Measurements from ENCODE around the gene NES. TPM values are rescaled to one million over a fixed set of nuclear protein-coding genes. Genes with fewer than 3 reads are reported as not detected.

NES gene
- total RNA-seq, 1 experiment from 2014 or later = 8.4 TPM

DNA sequence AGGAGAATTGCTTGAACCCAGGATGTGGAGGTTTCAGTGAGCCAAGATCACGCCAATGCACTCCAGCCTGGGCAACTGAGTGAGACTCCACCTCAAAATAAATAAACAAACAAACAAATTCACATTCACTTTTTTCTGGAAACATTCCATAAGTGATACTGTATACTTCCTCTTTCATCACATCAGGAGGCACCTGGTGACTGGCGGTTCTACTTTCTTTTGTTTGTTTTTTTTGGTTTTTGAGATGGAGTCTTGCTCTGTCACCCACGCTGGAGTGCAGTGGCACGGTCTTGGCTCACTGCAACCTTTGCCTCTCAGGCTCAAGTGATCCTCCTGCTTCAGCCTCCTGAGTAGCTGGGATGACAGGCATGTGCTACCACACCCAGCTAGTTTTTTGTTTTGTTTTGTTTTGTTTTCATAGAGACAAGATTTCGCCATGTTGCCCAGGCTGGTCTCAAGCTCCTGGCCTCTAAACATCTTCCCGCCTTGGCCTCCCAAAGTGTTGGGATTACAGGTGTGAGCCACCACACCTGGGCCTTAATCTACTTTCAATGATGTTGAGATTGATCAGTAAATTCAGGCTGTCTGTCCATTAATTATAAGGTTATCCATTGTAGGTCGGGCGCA is 47.3 kb downstream of the NES start:
- no peak for DNase-seq (ENCODE audit: low read depth, low spot score)
- no peaks in the 10 kb centered on the region for H3K9me3 ChIP-seq (ENCODE audit: control insufficient read depth in 1 of 2, insufficient read depth in 1 of 2, low read depth in 1 of 2, low read length in 2 of 2)
- ChIA-PET RAD21 (ENCODE audit: low non-redundant PET in 1 of 2, low total read pairs in 2 of 2, uncharacterized antibody in 2 of 2, unreplicated experiment in 2 of 2) (no interaction called here), CTCF (interaction anchor here (1.2 to 5.5 kb wide), 3 partner anchors 10 to 76 kb away, joined by 3 to 33 read pairs (median 3); partner anchors contain the start of genes BCAN and NES), POLR2A (no interaction called here)
- no peak overlapping the region for H3K27ac ChIP-seq (ENCODE audit: low read depth, low read length)
- intact Hi-C loops (cut with micrococcal nuclease) = loop anchor here (10.0 kb wide), 1 partner anchor 295 kb away; the partner anchor contains the start of gene LRRC71
- H3K9me2 ChIP-seq (ENCODE audit: insufficient read depth) = no peaks in the 10 kb centered on the region
- no peaks in the 10 kb centered on the region for H3K27me3 ChIP-seq (ENCODE audit: insufficient read depth, low read length)
- no peak overlapping the region for H2AFZ ChIP-seq (ENCODE audit: low read depth, low read length, poor library complexity, severe bottlenecking)
- no TSS peak for BruUV-seq (replicated peaks)
- H3K4me1 ChIP-seq (ENCODE audit: control insufficient read depth in 1 of 2, insufficient read depth in 2 of 2, low read length in 2 of 2) = peaks cover 3 to 7% of the 10 kb centered on the region in 2 experiments; a peak in 2 of 4 replicates
- H3K4me2 ChIP-seq (ENCODE audit: low read length) = no peak overlapping the region
- no peaks in the 10 kb centered on the region for H3K36me3 ChIP-seq (ENCODE audit: control insufficient read depth in 1 of 2, insufficient read depth in 2 of 2, low read length in 2 of 2)
- TF ChIP-seq EZH2 (IDR thresholded peaks at IDR 0.05) (no peak), CTCF (IDR thresholded peaks at IDR 0.05 in 2 of 3, conservative IDR thresholded peaks at IDR 0.05 in 1 of 3; ENCODE audit: borderline replicate concordance in 1 of 3, insufficient read depth in 1 of 3, low read depth in 2 of 3, low read length in 2 of 3) (no peak), ZFX (IDR thresholded peaks at IDR 0.05) (no peak), FOSL1 (IDR thresholded peaks at IDR 0.05; ENCODE audit: low read depth) (no peak), JUND (IDR thresholded peaks at IDR 0.05) (no peak), CEBPB (IDR thresholded peaks at IDR 0.05; ENCODE audit: low read depth) (no peak), ELF1 (IDR thresholded peaks at IDR 0.05; ENCODE audit: borderline replicate concordance, low read depth) (no peak), SRF (IDR thresholded peaks at IDR 0.05; ENCODE audit: low read depth) (no peak), YY1 (IDR thresholded peaks at IDR 0.05; ENCODE audit: extremely low read depth, insufficient replicate concordance, low read depth, low read length) (no peak), POLR2A (IDR thresholded peaks at IDR 0.05; ENCODE audit: borderline replicate concordance, extremely low read depth, insufficient read depth, insufficient read length) (no peak), EGR1 (IDR thresholded peaks at IDR 0.05; ENCODE audit: low read depth) (no peak), EZH2phosphoT487 (IDR thresholded peaks at IDR 0.05; ENCODE audit: borderline replicate concordance) (no peak), POLR2AphosphoS5 (IDR thresholded peaks at IDR 0.05; ENCODE audit: low read depth, low read length) (no peak), ZBTB33 (IDR thresholded peaks at IDR 0.05; ENCODE audit: extremely low read depth, insufficient replicate concordance, low read length) (no peak), SIN3A (IDR thresholded peaks at IDR 0.05; ENCODE audit: low read depth) (no peak)
- TF ChIP-seq, protein P1, sequence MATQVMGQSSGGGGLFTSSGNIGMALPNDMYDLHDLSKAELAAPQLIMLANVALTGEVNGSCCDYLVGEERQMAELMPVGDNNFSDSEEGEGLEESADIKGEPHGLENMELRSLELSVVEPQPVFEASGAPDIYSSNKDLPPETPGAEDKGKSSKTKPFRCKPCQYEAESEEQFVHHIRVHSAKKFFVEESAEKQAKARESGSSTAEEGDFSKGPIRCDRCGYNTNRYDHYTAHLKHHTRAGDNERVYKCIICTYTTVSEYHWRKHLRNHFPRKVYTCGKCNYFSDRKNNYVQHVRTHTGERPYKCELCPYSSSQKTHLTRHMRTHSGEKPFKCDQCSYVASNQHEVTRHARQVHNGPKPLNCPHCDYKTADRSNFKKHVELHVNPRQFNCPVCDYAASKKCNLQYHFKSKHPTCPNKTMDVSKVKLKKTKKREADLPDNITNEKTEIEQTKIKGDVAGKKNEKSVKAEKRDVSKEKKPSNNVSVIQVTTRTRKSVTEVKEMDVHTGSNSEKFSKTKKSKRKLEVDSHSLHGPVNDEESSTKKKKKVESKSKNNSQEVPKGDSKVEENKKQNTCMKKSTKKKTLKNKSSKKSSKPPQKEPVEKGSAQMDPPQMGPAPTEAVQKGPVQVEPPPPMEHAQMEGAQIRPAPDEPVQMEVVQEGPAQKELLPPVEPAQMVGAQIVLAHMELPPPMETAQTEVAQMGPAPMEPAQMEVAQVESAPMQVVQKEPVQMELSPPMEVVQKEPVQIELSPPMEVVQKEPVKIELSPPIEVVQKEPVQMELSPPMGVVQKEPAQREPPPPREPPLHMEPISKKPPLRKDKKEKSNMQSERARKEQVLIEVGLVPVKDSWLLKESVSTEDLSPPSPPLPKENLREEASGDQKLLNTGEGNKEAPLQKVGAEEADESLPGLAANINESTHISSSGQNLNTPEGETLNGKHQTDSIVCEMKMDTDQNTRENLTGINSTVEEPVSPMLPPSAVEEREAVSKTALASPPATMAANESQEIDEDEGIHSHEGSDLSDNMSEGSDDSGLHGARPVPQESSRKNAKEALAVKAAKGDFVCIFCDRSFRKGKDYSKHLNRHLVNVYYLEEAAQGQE (IDR thresholded peaks at IDR 0.05; ENCODE audit: low read depth) = no peak
- TF ChIP-seq, protein P2, sequence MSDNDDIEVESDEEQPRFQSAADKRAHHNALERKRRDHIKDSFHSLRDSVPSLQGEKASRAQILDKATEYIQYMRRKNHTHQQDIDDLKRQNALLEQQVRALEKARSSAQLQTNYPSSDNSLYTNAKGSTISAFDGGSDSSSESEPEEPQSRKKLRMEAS (IDR thresholded peaks at IDR 0.05) = no peak
- H3K9ac ChIP-seq (ENCODE audit: low read length) = no peak overlapping the region
- no peaks in the 10 kb centered on the region for H4K20me1 ChIP-seq (ENCODE audit: insufficient read depth)
- ATAC-seq = no peak
- no peaks in the 10 kb centered on the region for H3K79me2 ChIP-seq (ENCODE audit: insufficient read depth, low read length)
- H3K4me3 ChIP-seq (replicated peaks in 1 of 2; ENCODE audit: low read depth in 1 of 2, low read length in 2 of 2) = no peak overlapping the region
